ENCODE results near the gene CPT1C.

CPT1C gene

DNA sequence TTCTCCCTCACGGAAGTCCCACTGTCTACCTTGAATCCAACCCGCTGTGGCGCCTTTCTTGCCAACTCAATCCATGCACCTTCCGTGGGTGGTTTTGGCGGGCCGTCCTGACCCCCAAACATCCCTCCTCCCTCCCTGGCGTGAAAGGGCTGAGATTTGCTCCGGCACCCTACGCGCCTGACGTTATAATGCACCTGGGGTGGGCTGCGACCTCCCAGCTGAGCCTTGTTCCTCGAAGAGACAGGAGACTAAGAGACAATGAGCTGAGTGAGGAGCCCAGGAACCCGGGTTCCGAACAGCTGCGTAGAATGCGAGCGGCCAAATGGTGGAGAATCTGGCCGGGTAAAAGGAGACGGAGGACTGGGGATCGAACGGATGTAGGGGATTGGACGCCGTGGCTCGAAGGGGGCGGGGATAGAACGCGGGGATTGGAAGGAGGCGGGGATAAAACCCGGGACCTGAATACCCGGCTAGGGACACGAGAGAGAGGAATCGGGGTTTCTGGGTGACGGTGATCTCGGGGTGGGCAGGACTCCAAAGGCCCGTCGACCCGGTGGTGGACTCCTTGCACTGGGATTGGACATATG, at the start of gene CPT1C:
TSS of gene CPT1C (plus strand) at position 461 of the 587 bp plus-strand sequence. CDS start 1,137 bp downstream, outside the sequence.
- DNase-seq: peak; percentile 70
- TF ChIP-seq, protein P1, sequence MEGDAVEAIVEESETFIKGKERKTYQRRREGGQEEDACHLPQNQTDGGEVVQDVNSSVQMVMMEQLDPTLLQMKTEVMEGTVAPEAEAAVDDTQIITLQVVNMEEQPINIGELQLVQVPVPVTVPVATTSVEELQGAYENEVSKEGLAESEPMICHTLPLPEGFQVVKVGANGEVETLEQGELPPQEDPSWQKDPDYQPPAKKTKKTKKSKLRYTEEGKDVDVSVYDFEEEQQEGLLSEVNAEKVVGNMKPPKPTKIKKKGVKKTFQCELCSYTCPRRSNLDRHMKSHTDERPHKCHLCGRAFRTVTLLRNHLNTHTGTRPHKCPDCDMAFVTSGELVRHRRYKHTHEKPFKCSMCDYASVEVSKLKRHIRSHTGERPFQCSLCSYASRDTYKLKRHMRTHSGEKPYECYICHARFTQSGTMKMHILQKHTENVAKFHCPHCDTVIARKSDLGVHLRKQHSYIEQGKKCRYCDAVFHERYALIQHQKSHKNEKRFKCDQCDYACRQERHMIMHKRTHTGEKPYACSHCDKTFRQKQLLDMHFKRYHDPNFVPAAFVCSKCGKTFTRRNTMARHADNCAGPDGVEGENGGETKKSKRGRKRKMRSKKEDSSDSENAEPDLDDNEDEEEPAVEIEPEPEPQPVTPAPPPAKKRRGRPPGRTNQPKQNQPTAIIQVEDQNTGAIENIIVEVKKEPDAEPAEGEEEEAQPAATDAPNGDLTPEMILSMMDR (IDR thresholded peaks at IDR 0.05; ENCODE audit: low read depth, low read length, missing control alignments): no peak
- in situ Hi-C loops (cut with HindIII; ENCODE audit: low pct_ligation_motif_present, low sequenced_read_pairs): no loop called here
- H3K27me3 ChIP-seq (replicated peaks): no peaks in the 10 kb centered on the region
- H3K4me3 ChIP-seq (ENCODE audit: low read depth, low read length): peak within 1 kb of the TSS; percentile 52
- H3K27ac ChIP-seq: no peak within 1 kb of the TSS
- H3K36me3 ChIP-seq (replicated peaks): peaks cover 5% of the 10 kb centered on the region

DNA sequence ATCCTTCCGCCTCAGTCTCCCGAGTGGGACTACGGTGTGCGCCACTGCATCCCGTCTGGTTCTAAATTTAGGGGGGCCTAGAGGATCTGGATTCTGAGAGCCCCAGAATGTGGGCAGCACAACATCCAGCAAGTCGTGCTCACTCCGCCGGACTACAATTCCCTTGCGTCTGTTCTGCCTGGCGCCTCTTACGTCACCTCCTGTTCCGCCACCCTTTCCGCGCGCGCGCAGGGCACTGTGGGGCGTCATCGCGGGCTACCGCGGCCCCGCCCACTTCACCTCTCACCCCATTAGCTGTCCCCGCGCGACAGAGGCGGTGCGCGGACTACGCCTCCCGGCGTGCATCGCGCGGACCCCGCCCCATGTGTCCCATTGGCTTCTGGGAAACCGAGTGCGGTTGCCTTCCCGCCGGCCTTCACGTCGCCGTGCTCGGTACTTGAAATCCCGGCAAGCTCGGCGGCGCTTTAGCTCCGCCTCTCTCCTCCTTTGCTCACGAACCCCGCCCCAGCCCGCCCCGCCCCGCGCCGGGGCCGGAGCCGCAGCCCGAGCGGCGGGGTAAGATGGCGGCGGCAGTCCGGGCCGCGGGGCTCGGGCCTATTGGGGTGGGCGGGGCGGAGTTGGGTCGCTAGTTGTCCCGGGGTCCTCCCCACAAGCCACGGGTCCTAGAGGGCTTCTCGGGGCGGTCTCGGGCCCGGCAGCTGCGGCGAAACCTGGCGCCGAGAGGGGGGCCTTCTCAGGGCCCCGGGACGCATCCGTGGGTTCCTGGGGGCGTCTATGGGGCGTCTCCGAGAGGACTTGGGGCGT, 49.0 kb upstream of the CPT1C start, which contains the start of gene SCAF1:
TSS of gene SCAF1 (plus strand) at position 522 of the 804 bp plus-strand sequence. CDS start 2,818 bp downstream, outside the sequence.
- peak within 1 kb of the TSS; percentile 100 for H3K4me3 ChIP-seq (ENCODE audit: low read depth, low read length)
- peak; percentile 99 for DNase-seq
- H3K27ac ChIP-seq: peak within 1 kb of the TSS; percentile 99
- H3K36me3 ChIP-seq (replicated peaks): peaks cover 10% of the 10 kb centered on the region
- in situ Hi-C loops (cut with HindIII; ENCODE audit: low pct_ligation_motif_present, low sequenced_read_pairs): no loop called here
- no peaks in the 10 kb centered on the region for H3K27me3 ChIP-seq (replicated peaks)
- TF ChIP-seq, protein P1 (IDR thresholded peaks at IDR 0.05; ENCODE audit: low read depth, low read length, missing control alignments): no peak

DNA sequence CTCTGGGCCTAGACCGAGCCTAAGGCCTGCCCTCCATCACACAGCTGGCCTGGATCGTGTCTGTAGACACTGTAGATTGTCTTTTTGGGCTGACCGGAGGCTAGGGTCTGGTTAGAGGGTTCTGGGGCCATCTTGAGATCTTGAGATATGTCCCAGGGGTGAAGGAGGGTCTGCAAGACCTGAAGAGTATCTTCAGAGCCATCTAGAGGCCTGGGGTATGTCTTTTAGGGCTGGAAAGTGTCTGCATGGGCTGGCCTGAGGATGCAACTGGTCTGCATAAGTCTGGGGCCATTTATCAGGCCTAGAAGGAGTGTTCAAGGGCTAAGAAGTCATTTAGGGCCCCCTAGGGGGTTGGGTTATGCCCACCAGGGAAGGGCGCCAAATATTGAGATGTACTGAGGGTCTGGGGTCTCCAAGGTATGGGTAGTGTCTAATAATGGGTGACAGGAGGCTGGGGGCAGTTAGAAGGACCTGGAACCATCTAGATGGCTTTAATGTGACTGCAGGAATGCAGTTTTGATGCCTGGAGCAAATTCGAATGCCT, 48.4 kb upstream of the CPT1C start:
- peak overlapping the region; percentile 100 for H3K4me3 ChIP-seq (ENCODE audit: low read depth, low read length)
- no peak for DNase-seq
- peak overlapping the region; percentile 84 for H3K27ac ChIP-seq
- TF ChIP-seq, protein P1 (IDR thresholded peaks at IDR 0.05; ENCODE audit: low read depth, low read length, missing control alignments): no peak
- H3K36me3 ChIP-seq (replicated peaks): peaks cover 16% of the 10 kb centered on the region
- H3K27me3 ChIP-seq (replicated peaks): no peaks in the 10 kb centered on the region
- in situ Hi-C loops (cut with HindIII; ENCODE audit: low pct_ligation_motif_present, low sequenced_read_pairs): no loop called here

DNA sequence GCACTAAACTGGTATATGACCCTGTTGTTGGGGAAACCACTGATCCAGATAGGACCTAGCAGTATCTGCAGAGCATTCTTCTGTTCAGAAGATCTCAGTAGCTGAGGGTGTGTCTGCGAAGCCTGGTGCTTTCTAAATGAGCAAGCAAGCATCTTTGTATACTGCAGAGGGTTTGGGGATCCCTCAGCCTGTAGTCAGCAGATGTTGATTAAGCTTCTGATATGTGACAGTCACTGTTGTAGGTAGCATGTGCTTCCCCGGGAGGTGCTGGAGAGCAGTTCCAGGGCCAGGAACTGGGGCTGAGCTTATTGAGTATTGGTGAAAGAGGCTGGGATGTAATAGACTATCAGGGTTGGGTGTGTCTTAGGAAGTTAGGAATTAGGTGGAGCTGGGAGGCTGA, 47.5 kb upstream of the CPT1C start:
- in situ Hi-C loops (cut with HindIII; ENCODE audit: low pct_ligation_motif_present, low sequenced_read_pairs): no loop called here
- Histone ChIP-seq H3K36me3 (replicated peaks) (peaks cover 23% of the 10 kb centered on the region), H3K4me3 (ENCODE audit: low read depth, low read length) (peak overlapping the region; percentile 100), H3K27ac (no peak overlapping the region), H3K27me3 (replicated peaks) (no peaks in the 10 kb centered on the region)
- TF ChIP-seq, protein P1 (IDR thresholded peaks at IDR 0.05; ENCODE audit: low read depth, low read length, missing control alignments): no peak
- DNase-seq: no peak

DNA sequence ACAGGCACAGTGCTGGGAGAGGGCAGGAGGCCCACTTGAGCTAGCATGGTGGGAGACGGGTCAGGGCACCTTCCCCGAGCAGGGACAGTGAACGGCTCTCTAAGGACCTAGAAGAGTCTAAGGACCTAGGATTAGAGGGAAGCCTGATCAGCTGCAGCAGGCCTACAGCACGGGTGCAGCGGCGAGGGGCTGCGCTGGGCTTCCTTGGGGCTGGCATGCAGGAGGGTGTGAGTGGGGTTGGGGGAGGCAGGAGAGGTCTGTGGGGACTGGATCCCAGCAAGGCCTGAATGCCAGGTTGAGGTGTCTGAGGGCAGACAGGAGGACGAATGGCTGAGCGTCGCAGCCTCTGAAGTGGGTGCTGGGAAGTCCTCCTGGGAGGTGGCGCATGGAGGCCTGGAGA, 45.3 kb upstream of the CPT1C start:
- Histone ChIP-seq H3K27ac (no peak overlapping the region), H3K27me3 (replicated peaks) (no peaks in the 10 kb centered on the region), H3K36me3 (replicated peaks) (peaks cover 36% of the 10 kb centered on the region), H3K4me3 (ENCODE audit: low read depth, low read length) (no peak overlapping the region)
- TF ChIP-seq, protein P1 (IDR thresholded peaks at IDR 0.05; ENCODE audit: low read depth, low read length, missing control alignments): no peak
- in situ Hi-C loops (cut with HindIII; ENCODE audit: low pct_ligation_motif_present, low sequenced_read_pairs): no loop called here
- DNase-seq: no peak
